ENCODE results near the gene DENND11.

DENND11 gene

GRCh38 chr7:141679014-141679413 lies 23.0 kb downstream of the DENND11 start:
- no peak for DNase-seq (ENCODE audit: low read depth)

DNA sequence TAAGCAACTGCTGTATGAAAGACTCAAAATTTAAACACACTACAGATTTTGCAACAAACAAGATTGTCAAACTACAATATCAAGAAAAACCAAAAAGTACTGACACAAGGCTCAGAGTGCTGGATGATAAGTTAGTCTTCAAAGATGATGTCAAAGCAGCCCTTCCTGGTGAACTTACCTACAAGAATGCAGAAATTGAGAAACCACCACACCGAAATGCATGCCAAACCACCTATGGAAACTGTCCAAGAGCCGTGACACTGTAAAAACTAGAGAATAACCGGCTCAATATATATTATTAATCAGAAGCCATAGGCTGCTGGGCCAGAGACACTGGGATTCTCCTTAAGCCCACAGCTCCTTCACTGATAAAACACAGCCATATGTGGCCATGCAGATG lies 25.3 kb downstream of the DENND11 start:
- DNase-seq (ENCODE audit: low read depth), result no peak

- no peak for DNase-seq (ENCODE audit: low read depth)
These were observed 26.3 kb downstream of the DENND11 start for GRCh38 chr7:141675436-141676215.

- DNase-seq (ENCODE audit: low read depth), result no peak
These were observed 27.3 kb downstream of the DENND11 start for GRCh38 chr7:141674702-141675101.

DNA sequence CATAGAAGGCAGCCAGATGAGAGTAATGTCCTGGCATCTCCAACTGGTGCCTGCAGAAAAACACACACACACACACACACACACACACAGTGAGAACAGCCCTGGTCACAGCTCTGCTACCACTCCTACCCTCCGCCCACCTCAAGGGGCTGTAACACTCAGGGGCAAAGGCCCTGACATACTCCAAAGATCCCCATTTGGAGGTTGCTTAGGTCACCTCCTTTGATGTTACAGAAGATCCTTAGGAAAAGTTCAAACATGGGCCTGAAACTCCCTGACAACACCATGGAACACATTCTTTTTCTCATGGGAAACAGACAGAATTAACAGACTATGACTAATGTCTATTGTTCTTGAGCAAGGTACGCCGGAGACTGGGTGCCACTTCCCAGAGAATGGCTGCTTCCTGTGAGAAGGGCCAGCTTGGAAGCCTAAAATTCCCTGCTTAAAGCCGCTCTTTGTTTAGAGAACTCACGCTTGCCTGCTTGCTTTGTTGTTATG lies 27.7 kb downstream of the DENND11 start:
- no peak for DNase-seq (ENCODE audit: low read depth)

DNA sequence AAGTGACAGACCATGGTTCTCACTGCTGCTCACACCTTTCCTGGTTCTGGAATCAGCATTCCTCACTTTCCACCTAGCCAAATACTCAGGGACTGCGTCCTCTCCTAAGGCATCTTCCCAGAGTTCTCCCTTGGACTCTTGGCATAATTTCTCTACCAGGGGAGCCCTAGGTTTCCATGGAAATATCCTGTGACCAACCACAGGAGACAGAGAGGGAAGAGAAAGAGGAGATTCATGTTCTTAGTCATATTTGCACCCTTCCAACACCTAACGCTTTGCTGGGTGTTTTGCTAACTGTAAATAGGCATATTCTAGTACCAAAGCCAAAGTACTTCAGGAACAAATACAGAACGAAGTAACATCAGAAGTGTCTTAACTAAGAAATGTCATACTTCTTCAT lies 28.6 kb downstream of the DENND11 start:
- no peak for DNase-seq (ENCODE audit: low read depth)

DNA sequence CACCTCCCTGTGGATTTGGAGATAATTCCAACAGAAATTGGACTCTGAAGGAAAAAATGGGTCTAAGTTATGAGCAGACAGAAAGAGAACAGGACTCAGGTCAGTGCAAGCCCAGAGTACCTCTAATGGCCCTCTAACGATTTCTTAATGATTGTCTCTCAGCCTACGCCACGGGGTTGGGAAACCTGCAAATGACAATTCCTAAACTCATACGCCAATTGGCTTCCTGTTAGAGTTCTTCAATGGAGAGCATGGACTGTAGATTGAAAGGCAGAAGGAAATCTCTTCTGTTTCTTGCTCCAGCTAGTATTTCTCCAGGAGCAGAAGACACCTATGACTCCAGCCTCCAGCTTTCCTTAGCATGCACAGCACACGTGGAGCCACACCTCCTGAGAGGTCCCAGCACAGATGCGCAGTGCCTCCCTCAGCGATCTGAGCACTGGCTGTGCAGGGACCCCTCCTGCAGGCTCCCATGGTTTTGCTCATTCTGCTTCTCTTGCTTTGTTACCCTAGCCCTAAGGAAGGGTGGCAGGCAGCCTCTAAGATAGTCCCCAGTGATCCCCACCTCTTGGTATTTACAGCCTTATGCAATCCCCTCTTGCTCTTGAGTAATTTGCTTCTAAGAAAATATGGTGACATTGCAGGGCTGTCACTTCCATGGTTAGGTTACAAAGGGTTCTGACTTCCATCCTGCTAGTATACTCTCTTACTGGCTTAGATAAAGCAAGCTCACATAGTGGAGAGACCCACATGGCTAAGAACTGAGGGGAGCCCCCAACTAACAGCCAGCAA lies 30.1 kb downstream of the DENND11 start:
- DNase-seq (ENCODE audit: low read depth), result no peak

DNA sequence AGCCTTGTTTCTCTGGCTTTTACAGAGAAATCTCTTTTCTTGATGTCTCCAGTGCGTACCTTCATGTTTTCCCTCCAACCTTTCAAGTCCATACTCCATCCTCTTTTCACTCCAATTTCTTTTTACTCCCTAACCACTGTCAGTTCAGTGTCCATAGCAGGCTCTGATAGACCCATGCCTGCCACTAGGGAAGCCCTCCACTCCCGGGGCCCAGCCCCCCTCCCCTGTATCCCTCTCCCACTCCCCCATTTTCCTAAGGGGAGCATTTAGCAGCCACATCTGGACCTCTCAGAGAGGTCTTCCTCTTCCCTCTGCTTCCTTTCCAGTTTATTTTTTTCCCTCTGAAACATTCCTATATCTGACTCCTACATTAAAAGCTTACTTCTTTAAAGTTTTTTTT lies 33.1 kb downstream of the DENND11 start:
- DNase-seq (ENCODE audit: low read depth), result no peak

- DNase-seq (ENCODE audit: low read depth), result no peak
These were observed 35.9 kb downstream of the DENND11 start for GRCh38 chr7:141666071-141666470.

- no peak for DNase-seq (ENCODE audit: low read depth)
These were observed 36.5 kb downstream of the DENND11 start for GRCh38 chr7:141665208-141666035.

DNA sequence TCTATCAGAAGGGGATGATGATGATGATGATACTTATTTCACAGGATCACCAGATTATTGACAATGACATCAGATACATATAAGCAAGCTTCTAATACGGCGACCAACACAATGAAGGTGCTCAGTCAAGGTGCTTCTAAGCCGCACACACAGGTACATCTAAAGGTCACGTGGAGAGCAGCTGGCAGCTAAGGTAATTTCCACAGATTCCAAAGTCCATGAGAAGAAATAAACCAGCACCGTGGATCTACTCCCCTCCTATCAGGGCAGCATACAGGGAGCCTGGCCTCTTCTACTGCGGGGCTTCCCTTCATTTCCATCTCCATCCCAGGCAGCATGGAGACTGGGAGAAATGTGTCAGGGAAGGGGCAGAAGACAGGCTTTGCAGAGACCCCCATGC lies 37.5 kb downstream of the DENND11 start:
- no peak for DNase-seq (ENCODE audit: low read depth)

DNA sequence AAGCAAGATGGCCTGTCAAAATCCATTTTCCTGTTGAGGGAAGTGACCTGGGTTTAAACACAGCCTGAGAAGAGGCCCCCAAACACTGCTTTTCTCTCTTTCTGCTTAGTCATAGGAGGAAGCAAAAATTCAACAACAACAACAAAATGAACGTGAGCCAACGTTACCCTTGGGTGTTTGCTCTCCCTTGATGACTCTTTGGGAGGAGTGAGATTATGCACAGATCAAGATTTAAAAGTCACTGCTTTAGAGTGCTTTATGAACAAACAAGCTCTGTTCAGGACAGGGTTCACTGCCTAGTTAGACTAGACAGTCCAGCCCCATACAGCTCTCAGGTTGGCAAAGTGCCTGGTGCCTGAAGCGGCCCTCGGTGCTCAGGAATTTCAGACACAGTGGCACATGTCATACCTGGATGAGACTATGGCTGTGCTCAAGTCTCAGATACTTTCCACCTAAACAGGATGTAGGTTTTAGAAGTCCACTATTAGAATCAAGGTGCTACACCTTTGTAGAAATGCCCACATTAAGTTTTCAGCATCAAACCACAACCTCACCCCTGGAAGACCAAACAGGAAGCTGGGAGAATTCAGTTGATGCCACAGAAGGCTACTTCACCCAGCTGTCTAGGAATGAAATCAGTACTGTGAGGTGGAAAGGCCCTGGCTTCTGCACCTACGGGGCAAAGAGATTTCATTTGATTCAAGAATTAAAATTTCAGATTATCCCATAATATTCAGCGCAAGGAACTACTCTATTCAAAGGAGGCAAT lies 38.7 kb downstream of the DENND11 start:
- DNase-seq (ENCODE audit: low read depth), result no peak

GRCh38 chr7:141660259-141660658 lies 41.7 kb downstream of the DENND11 start:
- no peak for DNase-seq (ENCODE audit: low read depth)

GRCh38 chr7:141659501-141659900 lies 42.5 kb downstream of the DENND11 start:
- no peak for DNase-seq (ENCODE audit: low read depth)

DNA sequence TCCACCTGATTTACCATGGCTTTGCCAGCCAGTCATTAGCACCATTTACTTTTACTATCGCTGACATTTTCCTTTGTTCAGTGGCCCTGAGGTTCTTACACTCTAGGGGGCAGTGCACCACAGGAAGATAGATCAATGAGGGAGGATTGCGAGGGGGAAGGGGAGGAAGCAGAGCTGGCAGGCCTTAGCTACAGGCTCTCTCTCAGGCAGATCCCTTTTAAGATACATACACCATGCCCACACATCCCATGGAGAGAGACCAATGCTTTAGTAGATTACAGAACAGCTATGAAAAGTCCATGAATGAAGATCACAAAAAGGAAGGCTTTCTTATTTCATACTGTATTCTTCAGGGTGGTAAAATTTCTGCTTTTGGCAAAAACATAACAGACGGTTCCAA lies 47.4 kb downstream of the DENND11 start:
- DNase-seq (ENCODE audit: low read depth), result peak; percentile 11

- DNase-seq (ENCODE audit: low read depth), result no peak
These were observed 49.3 kb downstream of the DENND11 start for GRCh38 chr7:141652691-141653090.
